Astrocyte (in vitro differentiated cells and primary cell): Measurements from ENCODE around the gene LSM4. TPM values are rescaled to one million over a fixed set of nuclear protein-coding genes. Genes with fewer than 3 reads are reported as not detected.

Source experiments
- DNase-seq: peaks from one replicate; pipeline ENCODE4 v3.0.0-alpha.2; 2010; ENCODE audit warnings: low read depth
- FAIRE-seq: peaks from 2 replicates; lab custom pipeline; 2011; peaks lifted over from hg19 to GRCh38; lab: Jason Lieb, UNC
- H2AFZ ChIP-seq: 2 replicates; pipeline ENCODE4 v1.6.0; 2012; ENCODE audit warnings: low read depth, low read length, inconsistent platforms
- H3K27ac ChIP-seq: 2 replicates; pipeline ENCODE4 v1.5.1; 2011; ENCODE audit warnings: low read depth, low read length, inconsistent platforms
- H3K27me3 ChIP-seq: 2 replicates; pipeline ENCODE4 v1.6.0; 2011; ENCODE audit warnings: low read length, inconsistent platforms; ENCODE audit not compliant: insufficient read depth
- H3K36me3 ChIP-seq: 2 replicates; pipeline ENCODE4 v1.5.1; 2011; ENCODE audit warnings: low read length, inconsistent platforms; ENCODE audit not compliant: insufficient read depth
- H3K4me1 ChIP-seq: 2 replicates; pipeline ENCODE4 v1.5.1; 2011; ENCODE audit warnings: low read length, inconsistent platforms; ENCODE audit not compliant: insufficient read depth
- H3K4me2 ChIP-seq: 2 replicates; pipeline ENCODE4 v1.6.0; 2012; ENCODE audit warnings: low read length, inconsistent platforms
- H3K4me3 ChIP-seq: 2 replicates; pipeline ENCODE4 v1.5.1; 2011; ENCODE audit warnings: low read depth, mild to moderate bottlenecking, low read length, inconsistent platforms; ENCODE audit not compliant: insufficient read depth
- H3K79me2 ChIP-seq: 2 replicates; pipeline ENCODE4 v1.6.0; 2012; ENCODE audit warnings: mild to moderate bottlenecking, low read length, inconsistent platforms; ENCODE audit not compliant: insufficient read depth
- H3K9ac ChIP-seq: 2 replicates; pipeline ENCODE4 v1.6.0; 2012; ENCODE audit warnings: mild to moderate bottlenecking, low read length, inconsistent platforms
- H3K9me3 ChIP-seq: 2 replicates; pipeline ENCODE4 v1.5.1; 2012; ENCODE audit warnings: low read depth, mild to moderate bottlenecking, low read length, inconsistent platforms; ENCODE audit not compliant: insufficient read depth
- H4K20me1 ChIP-seq: 2 replicates; pipeline ENCODE4 v1.6.0; 2012; ENCODE audit warnings: low read length, inconsistent platforms; ENCODE audit not compliant: insufficient read depth
- H3K27ac Mint-ChIP-seq: one replicate; pipeline ENCODE4 v1.8.0; 2021; ENCODE audit warnings: mild to moderate bottlenecking, mixed read lengths; ENCODE audit not compliant: unreplicated experiment
- H3K27me3 Mint-ChIP-seq: one replicate; pipeline ENCODE4 v1.8.0; 2021; ENCODE audit warnings: low read depth, mixed read lengths; ENCODE audit not compliant: unreplicated experiment
- H3K36me3 Mint-ChIP-seq: one replicate; pipeline ENCODE4 v1.8.0; 2021; ENCODE audit warnings: low read depth, mixed read lengths; ENCODE audit not compliant: unreplicated experiment
- H3K4me1 Mint-ChIP-seq: one replicate; pipeline ENCODE4 v1.8.0; 2021; ENCODE audit warnings: low read depth, mixed read lengths; ENCODE audit not compliant: unreplicated experiment
- H3K4me3 Mint-ChIP-seq: one replicate; pipeline ENCODE4 v1.8.0; 2021; ENCODE audit warnings: mild to moderate bottlenecking, moderate library complexity, mixed read lengths; ENCODE audit not compliant: unreplicated experiment
- H3K9me3 Mint-ChIP-seq: one replicate; pipeline ENCODE4 v1.8.0; 2021; ENCODE audit warnings: mild to moderate bottlenecking, mixed read lengths; ENCODE audit not compliant: unreplicated experiment
- EZH2 ChIP-seq: IDR thresholded peaks from 2 replicates; pipeline ENCODE4 v1.6.1; 2012; ENCODE audit warnings: mild to moderate bottlenecking, low read length, inconsistent platforms; ENCODE audit not compliant: insufficient read depth
- total RNA-seq: library from RNA; stranded (reverse); gene quantifications from 2 replicates; pipeline ENCODE4 v1.2.1, GENCODE V29; 2021
- TF ChIP-seq, protein P1 (sequence below): IDR thresholded peaks from 2 replicates; pipeline ENCODE4 v1.5.1; 2011; ENCODE audit warnings: low read depth, mild to moderate bottlenecking, inconsistent platforms, low read length, moderate library complexity; ENCODE audit not compliant: insufficient read depth

The LSM4 gene
- total RNA-seq, 1 donor from 2014 or later: 127 TPM

- DNase-seq (no peak), FAIRE-seq (no peak)
- H2AFZ ChIP-seq: no peak overlapping the region
- H3K4me3 ChIP-seq: peak overlapping the region; percentile 49
- peak overlapping the region; percentile 99 for H3K9ac ChIP-seq
- no peaks in the 10 kb centered on the region for H3K27me3 ChIP-seq
- TF ChIP-seq, protein P1, sequence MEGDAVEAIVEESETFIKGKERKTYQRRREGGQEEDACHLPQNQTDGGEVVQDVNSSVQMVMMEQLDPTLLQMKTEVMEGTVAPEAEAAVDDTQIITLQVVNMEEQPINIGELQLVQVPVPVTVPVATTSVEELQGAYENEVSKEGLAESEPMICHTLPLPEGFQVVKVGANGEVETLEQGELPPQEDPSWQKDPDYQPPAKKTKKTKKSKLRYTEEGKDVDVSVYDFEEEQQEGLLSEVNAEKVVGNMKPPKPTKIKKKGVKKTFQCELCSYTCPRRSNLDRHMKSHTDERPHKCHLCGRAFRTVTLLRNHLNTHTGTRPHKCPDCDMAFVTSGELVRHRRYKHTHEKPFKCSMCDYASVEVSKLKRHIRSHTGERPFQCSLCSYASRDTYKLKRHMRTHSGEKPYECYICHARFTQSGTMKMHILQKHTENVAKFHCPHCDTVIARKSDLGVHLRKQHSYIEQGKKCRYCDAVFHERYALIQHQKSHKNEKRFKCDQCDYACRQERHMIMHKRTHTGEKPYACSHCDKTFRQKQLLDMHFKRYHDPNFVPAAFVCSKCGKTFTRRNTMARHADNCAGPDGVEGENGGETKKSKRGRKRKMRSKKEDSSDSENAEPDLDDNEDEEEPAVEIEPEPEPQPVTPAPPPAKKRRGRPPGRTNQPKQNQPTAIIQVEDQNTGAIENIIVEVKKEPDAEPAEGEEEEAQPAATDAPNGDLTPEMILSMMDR: no peak
- no peak for TF ChIP-seq EZH2
- peak overlapping the region; percentile 77 for H3K4me3 Mint-ChIP-seq
- H3K9me3 Mint-ChIP-seq: no peaks in the 10 kb centered on the region
- peaks cover 35% of the 10 kb centered on the region for H3K79me2 ChIP-seq
- peak overlapping the region; percentile 92 for H3K4me2 ChIP-seq
- H3K4me1 Mint-ChIP-seq: peaks cover 22% of the 10 kb centered on the region
- H3K36me3 Mint-ChIP-seq: peaks cover 9% of the 10 kb centered on the region
- no peaks in the 10 kb centered on the region for H3K9me3 ChIP-seq
- peak overlapping the region; percentile 96 for H3K27ac Mint-ChIP-seq
- peaks cover 26% of the 10 kb centered on the region for H4K20me1 ChIP-seq
- H3K27me3 Mint-ChIP-seq: no peaks in the 10 kb centered on the region
- H3K4me1 ChIP-seq: peaks cover 28% of the 10 kb centered on the region
- peak overlapping the region; percentile 99 for H3K27ac ChIP-seq
- peaks cover 4% of the 10 kb centered on the region for H3K36me3 ChIP-seq
These were observed 40.1 kb downstream of the LSM4 start for GRCh38 chr19:18282788-18283141.

- H2AFZ ChIP-seq: peak overlapping the region; percentile 54
- DNase-seq: peak; percentile 79
- peak overlapping the region; percentile 96 for H3K27ac Mint-ChIP-seq
These were observed 40.7 kb downstream of the LSM4 start for GRCh38 chr19:18282021-18282787.

More at GRCh38 chr19:18282021-18282787, 40.7 kb downstream of the LSM4 start:
- Mint-ChIP-seq H3K27me3 (no peaks in the 10 kb centered on the region), H3K36me3 (peaks cover 9% of the 10 kb centered on the region), H3K4me1 (peaks cover 23% of the 10 kb centered on the region), H3K9me3 (no peaks in the 10 kb centered on the region), H3K4me3 (peak overlapping the region; percentile 77)
- peak overlapping the region; percentile 49 for H3K4me3 ChIP-seq
- peak overlapping the region; percentile 92 for H3K4me2 ChIP-seq
- TF ChIP-seq EZH2: no peak
- TF ChIP-seq, protein P1: no peak
- H3K79me2 ChIP-seq: peaks cover 38% of the 10 kb centered on the region
- H3K4me1 ChIP-seq: peaks cover 24% of the 10 kb centered on the region
- H3K27me3 ChIP-seq: no peaks in the 10 kb centered on the region
- FAIRE-seq: no peak
- peak overlapping the region; percentile 99 for H3K27ac ChIP-seq
- H3K36me3 ChIP-seq: peaks cover 4% of the 10 kb centered on the region
- peak overlapping the region; percentile 99 for H3K9ac ChIP-seq
- no peaks in the 10 kb centered on the region for H3K9me3 ChIP-seq
- peaks cover 30% of the 10 kb centered on the region for H4K20me1 ChIP-seq
